CD4-positive, alpha-beta T cell treated with Interleukin-10 for 1 hour (primary cell): ENCODE results near the gene RAC2.
A peak's percentile ranks its signal among the peaks of the same experiment; 100 is the strongest.
"Not testable (repeated sequence)": the region's sequence is repeated elsewhere in the genome, so short reads cannot be mapped to it uniquely, and the experiment has no call there.

Source experiments
- DNase-seq: peaks from one replicate; pipeline ENCODE4 v3.0.0-alpha.2; 2020

The RAC2 gene

DNA sequence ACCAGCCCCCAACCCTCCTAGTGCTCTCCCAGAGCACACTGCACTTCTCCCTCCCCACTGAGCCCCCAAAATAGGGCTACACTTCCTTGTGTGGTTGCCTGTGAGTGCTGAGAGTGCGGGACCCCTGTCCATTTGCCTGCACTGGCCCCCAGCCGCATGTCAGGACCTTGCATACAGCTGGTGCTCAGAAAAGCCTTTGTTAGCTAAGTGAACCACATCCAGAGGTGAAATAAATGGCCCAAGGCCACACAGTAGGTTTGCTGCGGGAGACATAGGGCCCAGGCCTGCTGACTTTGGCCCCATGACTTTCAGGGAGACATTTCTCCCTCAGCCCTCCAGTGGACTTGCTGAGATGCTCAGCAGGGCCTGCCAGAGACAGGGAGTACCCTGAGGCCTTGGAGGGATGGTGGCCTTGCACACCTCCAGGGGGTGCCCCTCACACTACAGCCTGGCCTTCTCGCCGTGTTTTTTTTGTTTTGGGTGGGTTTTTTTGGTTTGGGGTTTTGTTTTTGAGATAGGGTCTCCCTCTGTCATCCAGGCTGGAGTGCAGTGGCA is 42.0 kb downstream of the RAC2 start:
- DNase-seq, result no peak

DNA sequence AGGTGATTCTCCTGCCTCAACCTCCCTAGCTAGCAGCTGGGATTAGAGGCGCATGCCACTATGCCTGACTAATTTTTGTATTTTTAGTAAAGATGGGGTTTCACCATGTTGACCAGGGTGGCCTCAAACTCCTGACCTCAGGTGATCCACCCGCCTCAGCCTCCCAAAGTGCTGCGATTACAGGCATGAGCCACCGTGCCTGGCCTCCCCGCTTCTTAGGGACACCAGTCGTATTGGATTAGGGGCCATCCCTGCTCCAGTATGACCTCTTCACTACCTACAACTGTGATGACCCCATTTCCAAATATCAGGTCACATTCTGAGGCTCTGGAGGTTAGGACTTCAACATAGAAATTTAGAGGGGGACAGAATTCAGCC is 42.6 kb downstream of the RAC2 start:
- not testable (repeated sequence) for DNase-seq

DNA sequence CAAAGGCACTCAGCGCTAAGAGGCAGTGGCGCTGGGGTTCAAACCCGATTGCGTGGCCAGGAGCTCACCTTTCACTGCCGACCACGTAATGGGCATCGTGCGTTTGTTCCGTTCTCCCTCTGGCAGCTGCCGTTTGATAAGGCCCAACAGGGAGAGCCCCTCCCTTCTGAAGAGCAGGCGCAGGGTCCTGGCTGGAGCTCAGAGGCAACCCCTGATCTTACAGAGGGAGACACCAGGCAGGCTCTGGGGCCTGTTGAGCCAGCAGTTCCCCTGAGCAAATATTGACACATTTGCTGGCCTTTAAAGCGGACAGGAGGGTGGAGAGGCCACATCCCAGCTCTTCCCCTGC is 44.3 kb downstream of the RAC2 start:
- DNase-seq, result no peak

GRCh38 chr22:37199103-37199759 is 44.8 kb downstream of the RAC2 start:
- peak; percentile 100 for DNase-seq

GRCh38 chr22:37198258-37199102 is 45.6 kb downstream of the RAC2 start:
- peak; percentile 92 for DNase-seq

- no peak for DNase-seq
Observed at GRCh38 chr22:37197451-37198257, 46.4 kb downstream of the RAC2 start.

GRCh38 chr22:37196539-37197450 is 47.3 kb downstream of the RAC2 start:
- DNase-seq, result no peak

DNA sequence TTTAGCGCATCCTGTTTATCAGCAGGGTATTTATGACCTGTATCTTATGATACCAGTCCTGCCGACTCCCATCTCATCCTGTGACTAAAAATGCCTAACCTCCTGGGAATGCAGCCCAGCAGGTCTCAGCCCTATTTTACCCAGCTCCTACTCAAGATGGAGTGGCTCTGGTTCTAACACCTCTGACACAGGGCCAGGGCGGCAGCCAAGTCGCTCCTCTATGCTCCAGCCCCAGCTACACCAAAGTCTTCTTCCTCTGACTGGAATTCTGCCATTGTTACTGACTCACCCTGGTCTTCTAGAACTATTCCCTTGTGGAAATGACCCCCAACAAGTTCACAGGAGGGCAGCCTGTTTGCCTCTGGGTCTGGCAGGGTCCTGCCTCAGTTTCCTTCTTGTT is 48.1 kb downstream of the RAC2 start:
- DNase-seq, result no peak

- no peak for DNase-seq
Observed at GRCh38 chr22:37194750-37195149, 49.3 kb downstream of the RAC2 start.

- peak; percentile 66 for DNase-seq
Observed at GRCh38 chr22:37193629-37194191, 50.4 kb downstream of the RAC2 start.

DNA sequence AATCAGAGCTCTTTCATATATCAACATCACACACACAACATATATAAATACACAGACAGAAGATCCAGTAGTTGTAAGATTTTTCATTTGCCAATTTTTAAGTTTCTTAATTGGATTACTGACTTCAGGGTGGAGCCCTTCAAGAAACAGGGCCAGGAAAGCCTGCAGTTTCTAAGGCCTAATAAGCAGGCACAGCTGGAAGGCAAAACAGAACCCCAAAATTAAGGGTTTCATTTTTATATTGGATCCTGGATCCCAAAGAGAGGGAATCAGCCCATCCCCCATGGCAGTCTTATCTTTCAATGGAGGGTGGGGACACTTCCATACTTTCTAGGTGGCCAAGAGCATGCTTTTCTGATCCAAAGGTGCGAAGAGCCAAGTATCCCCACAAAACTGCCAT is 51.3 kb downstream of the RAC2 start:
- DNase-seq, result no peak

DNA sequence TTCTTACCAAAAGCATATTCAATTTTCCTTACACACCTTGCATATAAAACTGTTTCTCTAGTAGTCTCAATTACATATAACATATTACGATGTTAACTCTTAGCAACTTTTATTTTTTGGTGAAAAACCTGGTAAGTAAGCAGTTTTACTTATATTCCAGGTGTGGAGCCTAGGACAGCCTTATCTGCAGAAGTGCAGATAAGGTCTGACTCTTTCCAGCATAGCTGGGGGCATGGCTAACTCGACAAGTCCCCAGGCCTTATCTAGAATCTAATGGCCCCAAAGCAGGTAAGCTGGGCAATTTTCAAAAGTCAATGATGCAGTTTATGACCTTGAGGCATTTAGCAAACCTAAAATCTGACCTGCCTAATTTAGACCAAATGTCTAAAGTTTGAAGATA is 51.9 kb downstream of the RAC2 start:
- no peak for DNase-seq

- no peak for DNase-seq
Observed at GRCh38 chr22:37190262-37190780, 53.7 kb downstream of the RAC2 start.

DNA sequence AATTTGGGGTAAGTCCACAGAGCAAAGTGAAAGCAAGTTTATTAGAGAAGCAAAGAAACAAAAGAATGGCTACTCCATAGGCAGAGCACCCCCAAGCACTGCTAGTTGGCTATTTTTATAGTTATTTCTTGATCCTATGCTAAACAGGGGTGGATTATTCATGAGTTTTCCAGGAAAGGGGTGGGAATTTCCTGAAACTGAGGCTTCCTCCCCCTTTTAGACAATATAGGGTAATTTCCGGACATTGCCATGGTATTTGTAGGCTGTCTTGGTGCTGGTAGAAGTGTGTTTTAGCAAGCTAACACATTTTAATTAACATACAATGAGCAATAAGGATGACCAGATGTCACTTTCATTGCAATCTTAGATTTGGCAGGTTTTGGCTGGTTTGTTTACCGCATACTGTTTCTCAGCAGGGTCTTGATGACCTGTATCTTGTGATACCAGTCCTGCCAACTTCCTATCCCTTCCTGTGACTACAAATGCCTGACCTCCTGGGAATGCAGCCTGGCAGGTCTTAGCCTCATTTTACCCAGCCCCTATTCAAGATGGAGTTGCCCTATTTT is 55.1 kb downstream of the RAC2 start:
- DNase-seq, result no peak

- DNase-seq, result no peak
Observed at GRCh38 chr22:37187891-37188761, 55.9 kb downstream of the RAC2 start, which contains the start of gene C1QTNF6. Gene C1QTNF6 (minus strand): TSS chr22:37188247. CDS start chr22:37188213, 34 bp downstream.

DNA sequence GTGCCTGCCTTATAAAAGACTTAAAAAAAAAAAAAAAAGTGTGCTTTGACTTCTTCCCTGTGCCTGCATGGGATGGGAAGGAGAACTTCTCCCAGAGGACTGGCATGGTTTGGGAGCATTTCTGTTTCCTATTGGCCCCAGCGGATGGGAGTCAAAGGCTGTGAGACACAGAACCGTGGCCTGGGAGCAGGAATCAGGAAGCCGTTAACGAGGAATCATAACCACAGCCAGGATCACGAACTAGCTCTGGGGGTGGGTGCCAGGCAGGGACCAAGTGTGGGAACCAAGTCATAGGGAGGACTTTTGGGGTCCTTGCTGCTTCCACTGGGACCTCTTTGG is 56.5 kb downstream of the RAC2 start:
- DNase-seq, result no peak

DNA sequence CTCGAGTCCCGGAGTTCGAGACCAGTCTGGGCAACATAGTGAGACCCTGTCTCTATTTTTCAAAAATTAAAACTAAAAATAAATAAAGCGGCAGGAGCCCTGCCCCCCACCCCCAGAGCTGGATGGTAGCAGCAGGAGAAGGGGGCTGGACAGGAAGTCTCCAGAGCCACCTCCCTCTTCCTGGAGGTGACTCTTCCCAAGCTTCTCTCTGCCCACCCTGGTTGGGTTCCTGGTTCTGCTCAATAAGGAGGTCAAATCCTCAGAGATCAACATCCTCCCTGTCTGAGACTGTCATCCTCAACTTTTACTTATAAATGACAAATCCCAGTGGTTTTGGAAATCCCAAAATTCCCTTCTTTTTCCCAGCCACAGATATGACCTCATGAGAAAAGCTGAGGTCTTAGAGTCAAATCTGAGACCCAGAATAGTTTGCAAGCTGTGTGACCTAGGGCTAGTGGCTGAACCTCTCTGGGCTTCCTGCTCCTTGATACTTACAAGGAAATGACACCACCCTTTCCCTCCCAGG is 57.0 kb downstream of the RAC2 start:
- DNase-seq, result no peak

DNA sequence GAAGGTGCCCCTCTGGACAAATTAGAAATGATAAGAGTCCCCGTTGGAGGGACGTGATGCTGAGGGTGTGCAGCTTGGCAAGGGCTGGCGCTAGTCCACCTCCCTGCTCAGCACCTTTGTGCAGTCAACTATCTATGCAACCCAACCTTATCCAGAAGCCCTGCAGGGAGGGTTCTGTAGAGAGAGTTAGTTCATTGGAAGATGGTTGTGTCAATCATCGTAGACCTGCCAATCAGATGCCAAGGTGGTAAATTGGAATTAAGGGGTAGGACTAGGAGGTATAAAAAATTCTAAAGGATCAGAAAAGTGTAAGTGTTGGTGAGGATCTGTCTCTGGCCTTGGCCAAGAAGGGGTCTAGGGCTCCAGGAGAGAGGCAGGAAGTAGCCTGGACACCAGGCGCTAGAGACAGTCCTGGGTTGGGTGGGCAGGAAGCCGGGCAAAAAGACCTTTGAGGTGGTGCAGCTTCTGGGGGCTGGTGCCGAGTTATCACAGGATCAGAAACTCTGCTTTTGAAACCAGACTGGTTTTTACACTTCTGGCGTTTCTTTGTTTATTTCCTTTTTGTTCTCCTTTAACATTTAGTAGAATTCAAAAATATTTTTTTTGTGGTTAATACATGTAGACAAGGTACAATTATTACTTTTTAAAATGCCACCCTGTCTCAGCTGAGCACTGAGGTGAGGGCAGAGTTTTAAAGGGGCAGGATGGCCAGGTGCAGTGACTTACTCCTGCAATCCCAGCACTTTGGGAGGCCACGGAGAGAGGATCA is 57.7 kb downstream of the RAC2 start:
- DNase-seq, result peak; percentile 89

- DNase-seq, result no peak
Observed at GRCh38 chr22:37185646-37186227, 58.3 kb downstream of the RAC2 start.
